ENCODE data around the gene TGFBR3. TPM values are rescaled to one million over a fixed set of nuclear protein-coding genes. Genes with fewer than 3 reads are reported as not detected.

Gene TGFBR3
- total and polyA plus RNA-seq, 12 donors, result 6.6 to 36.7 (median 24.3) TPM

GRCh38 chr1:91851130-91852010 lies 34.6 kb downstream of the TGFBR3 start:
- H3K36me3 ChIP-seq, result no peaks in the 10 kb centered on the region
- 14 to 17% methylated on average over 13 of the region's 13 CpGs for WGBS, 2 donors
- H3K9me3 ChIP-seq, result no peaks in the 10 kb centered on the region
- ATAC-seq, result peak; percentile 93 to 98 (median 96)
- H3K4me3 ChIP-seq, result peak overlapping the region in 8 of 10 donors; percentile 4 to 46 (median 38)
- peak; percentile 91 to 97 for DNase-seq
- peak overlapping the region; percentile 52 to 91 (median 80) for H3K27ac ChIP-seq
- intact Hi-C loops (cut with DNase I), result no loop called here
- no peaks in the 10 kb centered on the region for H3K27me3 ChIP-seq
- TF ChIP-seq CTCF (IDR thresholded peaks at IDR 0.05), result no peak
- H3K4me1 ChIP-seq, result peaks cover 14 to 58% (median 33%) of the 10 kb centered on the region in 9 donors

- 32 to 64% methylated on average over 1 of the region's 1 CpG for WGBS, 2 donors
- no peak for TF ChIP-seq CTCF (IDR thresholded peaks at IDR 0.05)
- Histone ChIP-seq H3K27ac (peak overlapping the region; percentile 52 to 91 (median 80)), H3K9me3 (no peaks in the 10 kb centered on the region), H3K36me3 (no peaks in the 10 kb centered on the region), H3K4me1 (peaks cover 16 to 64% (median 38%) of the 10 kb centered on the region in 9 donors), H3K4me3 (peak overlapping the region in 8 of 10 donors; percentile 4 to 46 (median 38)), H3K27me3 (no peaks in the 10 kb centered on the region)
- intact Hi-C loops (cut with DNase I), result no loop called here
- DNase-seq (no peak), ATAC-seq (peak in 5 of 8 donors; percentile 16 to 48 (median 40))
Observed at GRCh38 chr1:91850708-91851107, 35.2 kb downstream of the TGFBR3 start.

GRCh38 chr1:91847851-91848250 lies 38.1 kb downstream of the TGFBR3 start:
- no peak for DNase-seq
- Histone ChIP-seq H3K36me3 (no peaks in the 10 kb centered on the region), H3K4me1 (peaks cover 19 to 62% (median 44%) of the 10 kb centered on the region in 9 donors), H3K27me3 (no peaks in the 10 kb centered on the region), H3K9me3 (peaks cover 0 to 14% (median 5%) of the 10 kb centered on the region in 11 donors), H3K27ac (peak overlapping the region in 2 of 10 donors; percentile 2 to 26), H3K4me3 (no peak overlapping the region)
- WGBS, 2 donors, result 71 to 74% methylated on average over 2 of the region's 2 CpGs
- intact Hi-C loops (cut with DNase I), result loop anchor here in 2 of 10 donors (5.0 kb wide), 2 partner anchors 34 to 39 kb away; partner anchors contain the start of gene TGFBR3 (in 1 of the 2)
- ATAC-seq, result no peak
- no peak for TF ChIP-seq CTCF (IDR thresholded peaks at IDR 0.05)

GRCh38 chr1:91846639-91847013 lies 39.3 kb downstream of the TGFBR3 start:
- Histone ChIP-seq H3K27me3 (no peaks in the 10 kb centered on the region), H3K9me3 (peaks cover 0 to 14% (median 5%) of the 10 kb centered on the region in 11 donors), H3K4me1 (peaks cover 16 to 55% (median 39%) of the 10 kb centered on the region in 9 donors), H3K4me3 (no peak overlapping the region), H3K36me3 (no peaks in the 10 kb centered on the region), H3K27ac (peak overlapping the region; percentile 32 to 84 (median 68))
- DNase-seq (no peak), ATAC-seq (no peak)
- no peak for TF ChIP-seq CTCF (IDR thresholded peaks at IDR 0.05)
- WGBS, 2 donors, result 26 to 32% methylated on average over 2 of the region's 2 CpGs
- intact Hi-C loops (cut with DNase I), result loop anchor here in 2 of 10 donors (5.0 kb wide), 2 partner anchors 36 to 41 kb away; partner anchors contain the start of gene TGFBR3 (in 1 of the 2)
